NCI-H82 treated with DMSO at 0.1 percent for 48 hours (cell line): ENCODE results near the gene SLC46A3.
"Not testable (repeated sequence)": the region's sequence is repeated elsewhere in the genome, so short reads cannot be mapped to it uniquely, and the experiment has no call there.

ENCODE experiments used
- DNase-seq: peaks from one replicate; lab custom pipeline; 2025; ENCODE audit not compliant: unreplicated experiment; lab: John Stamatoyannopoulos, UW

SLC46A3 gene

DNA sequence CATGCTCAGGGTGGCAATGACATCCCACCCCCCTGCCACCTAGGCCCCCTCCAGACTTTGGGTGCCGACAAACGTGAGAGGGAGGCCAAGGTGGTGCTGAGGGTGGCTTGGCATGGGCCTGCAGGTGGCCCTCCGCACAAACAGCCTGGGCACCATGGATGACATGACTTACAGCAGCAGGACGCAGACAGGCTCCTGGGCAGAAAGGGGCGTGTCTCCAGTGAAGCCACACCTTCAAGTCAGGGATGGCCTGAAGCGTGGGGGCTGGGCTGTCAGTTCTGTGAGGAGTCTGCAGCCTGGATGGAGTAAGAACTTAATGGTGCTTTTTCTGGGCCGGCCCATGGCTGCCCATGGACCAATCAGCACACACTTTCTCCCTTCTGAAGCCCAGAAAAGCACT lies 34.5 kb downstream of the SLC46A3 start:
- DNase-seq, result no peak

DNA sequence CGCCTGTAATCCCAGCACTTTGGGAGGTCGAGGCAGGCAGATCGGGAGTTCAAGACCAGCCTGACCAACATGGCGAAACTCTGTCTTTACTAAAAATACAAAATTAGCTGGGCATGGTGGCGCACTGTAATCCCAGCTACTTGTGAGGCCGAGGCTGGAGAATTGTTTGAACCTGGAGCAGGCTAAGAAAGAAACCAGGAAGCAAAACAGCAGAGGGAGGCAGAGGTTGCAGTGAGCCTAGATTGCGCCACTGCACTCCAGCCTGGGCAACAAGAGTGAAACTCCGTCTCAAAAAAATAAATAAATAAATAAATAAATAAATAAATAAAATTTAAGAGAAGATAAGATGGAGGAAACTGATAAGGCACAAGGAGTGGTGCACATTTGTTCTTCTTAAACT lies 35.6 kb downstream of the SLC46A3 start:
- DNase-seq, result not testable (repeated sequence)

DNA sequence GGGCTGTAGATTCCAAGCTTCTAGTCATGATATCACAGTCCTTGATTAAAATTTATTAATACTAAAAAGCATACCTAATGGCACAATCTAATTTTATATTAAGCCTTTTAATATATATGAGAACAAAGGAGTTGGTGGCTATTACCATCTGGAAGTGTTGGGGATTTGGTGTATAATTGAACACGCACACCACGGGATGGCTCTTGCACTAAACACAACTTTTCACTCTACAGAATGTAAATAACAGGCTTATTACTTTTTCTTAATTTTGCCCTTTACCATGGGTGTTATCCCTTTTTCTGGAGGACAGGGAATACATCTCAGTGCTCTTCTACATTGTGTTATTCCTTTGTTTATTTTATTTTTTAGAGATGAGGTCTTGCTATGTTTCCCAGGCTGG lies 38.2 kb downstream of the SLC46A3 start:
- DNase-seq, result no peak

DNA sequence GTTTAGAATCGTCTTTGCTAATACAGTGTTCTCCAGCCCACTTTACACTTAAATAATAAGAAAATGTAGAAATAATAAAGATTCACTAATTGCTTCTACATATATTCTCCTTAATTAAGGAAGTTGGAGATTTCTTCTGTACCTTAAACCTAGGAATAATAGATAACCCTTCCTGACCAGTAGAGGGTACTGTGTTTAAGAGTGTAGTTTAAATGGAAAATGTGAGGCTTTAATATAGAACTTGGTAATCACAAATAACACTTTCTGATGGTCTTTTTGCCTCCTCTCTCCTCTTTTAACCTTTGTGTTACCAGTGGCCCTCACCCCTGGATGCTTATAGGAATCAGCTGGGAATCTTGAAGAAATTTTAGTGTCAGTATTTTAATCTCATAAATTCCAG lies 39.1 kb downstream of the SLC46A3 start:
- no peak for DNase-seq

DNA sequence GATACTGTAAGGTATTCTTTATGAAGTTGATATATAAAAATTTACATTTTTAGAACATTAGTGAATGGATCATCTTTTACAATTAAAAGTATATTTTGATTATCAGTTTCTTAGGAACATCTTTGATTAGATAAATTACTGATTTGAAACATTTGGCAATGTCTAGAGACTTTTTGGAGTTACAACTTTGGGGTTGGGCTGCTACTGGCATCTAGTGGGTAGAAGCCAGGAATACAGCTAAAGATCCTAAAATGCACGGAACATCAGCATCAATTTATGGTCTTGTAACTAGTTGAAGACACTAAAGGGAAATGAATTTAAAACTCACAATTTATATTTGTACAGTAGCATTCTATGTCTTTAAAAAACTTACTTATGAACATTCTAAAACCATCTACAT lies 40.0 kb downstream of the SLC46A3 start:
- no peak for DNase-seq

DNA sequence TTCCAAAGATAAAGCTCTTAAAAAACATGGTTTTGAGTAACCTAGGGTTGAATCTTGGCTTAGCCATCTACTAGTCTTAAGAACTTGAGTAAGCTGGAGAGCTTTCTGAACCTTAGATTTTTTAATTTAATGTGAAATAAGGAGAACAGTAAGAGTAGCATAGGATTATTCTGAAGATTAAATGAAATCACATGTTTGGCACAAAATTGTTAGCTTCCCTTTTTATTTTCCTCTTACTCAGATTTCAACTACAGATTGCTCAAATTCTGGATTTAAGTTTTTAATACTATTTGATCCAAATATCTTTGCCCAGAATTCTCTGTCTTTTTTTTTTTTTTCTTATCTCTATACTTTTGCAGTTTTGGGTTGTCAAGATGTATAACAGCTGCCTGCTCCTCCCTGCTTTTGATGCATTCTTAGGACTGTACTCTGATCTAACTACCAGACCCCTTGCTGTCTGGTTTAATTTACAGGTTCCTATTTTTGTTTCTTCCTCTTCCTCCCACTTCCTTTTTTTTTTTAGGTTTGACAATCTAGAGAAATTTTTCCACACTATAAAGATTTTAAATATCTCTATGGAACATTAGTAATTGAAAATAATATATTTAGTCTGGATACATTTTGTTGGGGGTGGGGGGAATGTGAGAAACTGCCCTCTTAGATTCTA lies 47.5 kb downstream of the SLC46A3 start:
- DNase-seq, result no peak

DNA sequence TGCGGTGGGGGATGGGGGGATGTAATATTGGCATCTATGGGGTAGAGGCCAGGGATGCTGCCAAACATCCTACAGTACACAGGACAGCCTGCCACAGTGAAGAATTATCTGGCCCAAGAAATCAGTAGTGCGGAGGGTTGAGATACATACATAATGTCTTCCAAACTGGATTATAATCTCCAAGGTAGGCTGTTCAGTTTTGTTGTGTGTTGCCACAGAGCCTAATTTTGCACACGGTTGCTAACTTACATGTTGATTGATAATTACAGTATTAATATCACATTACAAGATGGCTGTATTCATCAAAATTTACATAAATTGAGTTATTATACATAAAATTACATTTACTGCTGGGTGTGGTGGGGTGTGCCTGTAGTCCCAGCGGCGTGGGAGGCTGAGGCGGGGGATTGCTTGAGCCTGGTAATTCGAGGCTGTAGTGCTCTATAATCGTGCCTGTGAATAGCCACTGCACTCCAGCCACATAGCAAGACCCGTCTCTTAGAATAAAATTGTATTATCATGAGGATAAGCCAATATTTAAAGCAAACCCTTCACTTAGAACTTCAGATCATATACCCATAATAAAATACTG lies 51.8 kb downstream of the SLC46A3 start:
- DNase-seq, result no peak

DNA sequence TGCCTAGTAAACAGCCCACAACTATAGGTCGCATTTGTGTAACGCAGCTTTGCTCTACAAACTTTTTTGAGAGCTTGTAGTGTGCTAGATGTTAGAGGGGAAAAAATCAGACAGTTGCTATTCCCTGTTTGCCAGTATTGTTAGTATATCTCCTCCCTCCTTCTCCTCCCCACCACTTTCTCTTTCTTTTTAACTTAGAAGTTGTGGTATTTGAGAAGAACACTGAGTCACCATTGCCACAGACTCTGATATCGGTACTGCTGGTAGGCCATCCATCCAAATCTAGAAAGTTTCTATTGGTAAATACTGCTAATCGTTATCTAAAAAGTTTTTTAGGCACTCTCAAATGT lies 59.2 kb downstream of the SLC46A3 start:
- DNase-seq, result no peak

DNA sequence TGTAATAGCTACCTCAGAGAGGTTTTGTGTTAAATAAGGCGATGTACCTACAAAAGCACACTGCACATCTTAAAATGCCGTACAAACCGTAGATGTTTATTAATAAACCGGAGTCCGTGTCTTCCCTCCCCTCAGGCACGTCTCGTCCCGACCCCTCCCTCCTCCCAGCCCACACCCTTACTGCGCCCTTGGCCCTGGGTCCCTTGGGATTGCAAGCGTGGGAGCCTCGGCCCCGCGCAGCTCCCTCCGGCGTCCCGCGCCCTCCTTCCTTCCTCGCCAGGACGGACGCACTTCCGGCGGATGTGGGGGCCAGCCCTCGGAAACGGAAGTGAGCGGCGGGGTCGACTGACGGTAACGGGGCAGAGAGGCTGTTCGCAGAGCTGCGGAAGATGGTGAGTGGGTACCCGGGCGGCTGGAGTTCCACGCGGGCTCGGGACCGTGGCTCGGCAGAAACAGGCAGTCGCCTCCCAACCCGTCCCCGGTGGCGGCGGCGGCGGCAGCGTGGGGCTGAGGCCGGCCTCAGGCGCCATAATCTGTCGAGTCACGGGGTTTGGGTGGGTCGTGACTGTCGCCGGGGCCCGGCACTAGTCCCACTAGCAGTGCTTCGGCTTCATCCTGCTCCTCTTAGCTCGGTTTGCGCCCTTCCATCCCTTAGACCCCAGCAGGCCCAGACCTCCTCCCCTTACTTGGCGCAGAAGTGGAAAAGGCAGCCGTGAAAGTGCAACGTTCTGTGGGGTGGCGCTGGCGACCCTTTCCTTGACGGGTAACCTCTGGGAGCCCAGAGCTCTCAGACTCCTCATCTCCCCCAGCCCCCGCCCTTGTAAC lies 59.8 kb downstream of the SLC46A3 start, which contains the start of gene POMP:
TSS of gene POMP (plus strand) at position 335 of the 825 bp plus-strand sequence. CDS start at position 390, 55 bp downstream.
- DNase-seq, result peak; percentile 76

DNA sequence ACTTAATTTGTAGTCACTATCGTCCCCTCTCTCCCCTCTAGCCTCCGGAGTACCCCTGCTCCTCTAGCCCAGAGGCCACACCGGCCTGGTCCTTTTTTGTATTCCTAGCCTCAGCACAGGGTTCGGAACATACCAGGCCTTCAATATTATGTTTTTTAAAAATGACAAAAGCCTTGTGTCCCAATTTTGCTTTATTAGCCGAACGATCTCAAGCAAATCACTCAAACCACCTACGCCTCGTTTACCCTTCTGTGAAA lies 60.3 kb downstream of the SLC46A3 start:
- DNase-seq, result no peak

DNA sequence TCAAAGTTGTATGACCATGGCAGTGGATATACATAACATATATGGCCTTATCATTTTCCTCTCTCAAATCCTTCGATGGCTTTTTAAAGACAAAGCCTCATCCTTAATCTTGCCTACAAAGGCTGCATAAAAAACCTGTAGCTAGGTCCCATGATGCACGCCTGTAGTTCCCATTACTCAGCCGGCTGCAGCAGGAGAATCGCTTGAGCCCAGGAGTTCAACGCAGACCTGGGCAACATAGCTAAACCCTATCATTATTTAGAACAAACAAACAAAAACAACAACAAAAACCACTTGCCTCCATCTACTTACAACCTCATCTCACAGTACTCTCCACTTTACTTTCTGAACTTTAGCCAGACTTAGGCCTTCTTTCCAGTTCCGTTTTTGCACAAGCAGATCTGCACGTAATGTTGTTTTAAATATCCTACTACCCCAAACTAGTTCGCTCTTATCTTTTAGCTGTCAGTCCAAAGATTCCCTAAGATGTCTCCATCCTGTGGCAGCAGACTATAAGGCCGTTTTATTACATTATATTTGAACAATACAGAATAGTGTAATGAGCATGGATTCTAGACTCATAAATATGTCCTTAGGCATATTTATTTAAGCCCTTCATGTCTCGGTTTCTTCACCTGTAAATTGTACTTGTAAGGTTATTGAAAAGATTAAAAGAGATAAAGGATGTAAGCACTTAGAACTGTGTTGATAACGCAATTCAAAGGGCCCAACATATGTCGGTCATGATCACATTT lies 60.8 kb downstream of the SLC46A3 start:
- DNase-seq, result no peak

DNA sequence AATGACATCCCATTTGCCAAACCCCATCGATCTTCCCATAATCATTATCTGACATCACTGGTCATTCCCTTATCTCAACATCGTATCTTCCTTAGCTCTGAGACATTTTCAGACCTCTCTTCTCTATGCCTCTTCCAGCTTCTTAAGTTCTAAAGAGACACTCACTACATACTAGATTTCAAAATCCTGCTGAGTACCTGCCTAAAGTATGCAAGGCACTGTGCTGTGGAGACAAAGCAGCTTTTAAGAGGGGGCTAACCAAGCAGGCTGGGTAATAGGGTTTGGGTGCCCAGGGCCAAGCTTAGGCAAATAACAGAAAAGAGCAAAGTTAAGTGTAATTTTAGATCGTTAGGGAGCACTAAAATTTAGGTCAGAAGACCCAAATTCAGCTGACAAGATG lies 63.2 kb downstream of the SLC46A3 start:
- no peak for DNase-seq

DNA sequence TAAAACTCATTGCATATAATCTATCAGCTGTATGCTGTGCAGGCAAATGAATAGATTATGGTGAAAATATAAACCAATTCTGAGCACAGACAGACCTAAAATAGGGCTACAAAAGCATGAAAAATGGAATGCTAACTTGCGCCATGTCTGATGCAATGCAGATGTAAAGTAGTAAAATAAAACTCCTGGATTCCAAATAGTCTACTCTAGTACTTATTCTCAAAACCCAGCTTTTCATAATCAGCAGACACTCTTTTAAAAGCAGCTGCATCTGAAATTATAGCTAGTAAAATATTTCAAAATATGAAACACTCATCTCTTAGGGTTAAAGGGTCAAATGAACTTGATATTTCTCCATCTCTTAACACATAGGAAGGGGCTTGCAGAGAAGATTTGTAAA lies 64.5 kb downstream of the SLC46A3 start:
- no peak for DNase-seq

DNA sequence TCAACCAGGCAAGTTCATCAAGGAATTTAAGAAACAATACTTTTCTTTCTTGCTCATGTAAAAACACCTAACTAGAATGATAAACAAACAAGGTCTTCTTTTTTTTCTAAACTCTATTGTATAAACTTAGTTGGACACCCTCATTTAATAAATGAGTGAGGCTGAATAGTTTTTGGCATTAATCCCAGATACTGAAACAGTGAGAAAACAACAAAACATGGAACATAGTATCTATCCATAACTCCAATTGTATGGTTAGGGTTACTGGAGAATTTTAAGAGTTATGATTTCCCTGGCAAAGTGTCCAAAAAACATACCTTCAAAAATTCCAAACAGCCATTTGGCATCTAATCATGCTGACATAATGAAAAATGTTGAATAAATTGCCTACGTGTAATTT lies 65.7 kb downstream of the SLC46A3 start:
- DNase-seq, result no peak

DNA sequence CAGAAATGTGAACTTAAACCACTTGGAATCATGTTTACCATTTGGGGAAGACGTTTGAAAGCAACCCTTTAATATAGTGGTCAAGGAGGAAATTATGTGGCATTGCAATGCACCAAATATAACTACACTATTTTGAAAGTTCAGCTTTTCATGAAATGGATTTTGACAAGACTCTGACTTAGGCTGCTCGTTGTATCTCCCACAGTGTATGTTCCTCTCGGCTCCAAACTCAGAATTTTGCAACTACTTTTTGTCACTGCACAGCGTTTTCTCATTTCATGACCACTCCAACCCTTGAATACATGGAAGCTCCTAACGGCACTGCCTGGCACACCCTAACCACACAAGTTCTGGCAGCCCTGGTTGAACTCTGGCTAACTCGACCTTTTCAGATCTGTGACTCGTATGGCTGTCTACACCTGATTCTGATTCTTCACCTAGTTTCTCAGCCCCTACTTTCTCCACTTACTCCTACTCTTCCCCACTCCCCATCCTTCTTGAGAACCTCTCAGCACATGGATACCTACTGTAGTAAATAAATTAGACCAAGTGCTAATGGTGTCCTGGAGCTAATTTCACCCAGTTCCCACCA lies 66.9 kb downstream of the SLC46A3 start:
- no peak for DNase-seq

DNA sequence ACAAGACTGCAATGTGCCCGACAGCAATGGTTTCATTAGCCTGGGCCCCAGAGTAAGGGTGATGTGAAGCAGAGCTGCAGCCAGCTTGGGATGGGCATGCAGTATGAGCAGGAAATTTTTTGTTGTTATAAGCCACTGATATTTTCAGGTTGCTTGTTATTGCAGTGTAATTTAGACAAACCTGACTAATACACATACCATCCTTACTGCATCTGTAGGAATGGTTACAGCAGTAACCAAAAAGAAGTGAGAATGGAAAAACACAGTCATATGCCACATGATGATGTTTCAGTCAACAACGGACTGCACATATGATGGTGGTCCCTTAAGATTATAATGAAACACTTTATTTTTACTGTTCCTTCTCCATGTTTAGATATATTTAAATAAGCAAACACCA lies 68.5 kb downstream of the SLC46A3 start:
- no peak for DNase-seq
